Tibial artery (tissue), 4 donors: ENCODE data around the gene FKTN.

Experiments
- DNase-seq, 2 donors: peaks; one replicate each; pipeline ENCODE4 v3.0.0-alpha.2; 2019
- H3K27ac ChIP-seq, 2 donors: fragments of 200-600 bp; sonication (generic) in 1 of 2; 1 replicate in 1 of 2; 2 replicates in 1 of 2; pipeline ENCODE4 v1.5.1; 2018 to 2019; ENCODE audit warnings: mild to moderate bottlenecking in 1 of 2
- H3K27me3 ChIP-seq, 2 donors: fragments of 200-600 bp; sonication (generic) in 1 of 2; one replicate each; pipeline versions ENCODE4 v1.5.1 to v1.6.0; 2016 to 2019
- H3K36me3 ChIP-seq, 3 donors: fragments of 200-600 bp; sonication (generic) in 2 of 3; one replicate each; pipeline ENCODE4 v1.5.1; 2016 to 2019; ENCODE audit warnings: mild to moderate bottlenecking in 2 of 3
- H3K4me1 ChIP-seq, 4 donors: fragments of 200-600 bp; sonication (generic) in 2 of 4; 1 replicate in 3 of 4; 2 replicates in 1 of 4; pipeline ENCODE4 v1.5.1; 2016 to 2019
- H3K4me3 ChIP-seq, 2 donors: fragments of 200-600 bp; sonication (generic) in 1 of 2; 1 replicate in 1 of 2; 2 replicates in 1 of 2; pipeline ENCODE4 v1.5.1; 2018 to 2019; ENCODE audit warnings: mild to moderate bottlenecking in 2 of 2
- H3K9me3 ChIP-seq, 3 donors: fragments of 200-600 bp; sonication (generic) in 1 of 3; one replicate each; pipeline ENCODE4 v1.5.1; 2016 to 2019
- CTCF ChIP-seq, 2 experiments: fragments of 200-600 bp in 1 of 2; fragments of 450-650 bp in 1 of 2; IDR thresholded peaks; one replicate each; pipeline ENCODE4 v1.5.1; 2017 to 2019; ENCODE audit warnings: antibody characterized with exemption in 2 of 2, mild to moderate bottlenecking in 1 of 2, moderate library complexity in 1 of 2
- intact Hi-C: fragments of 100-400 bp; cut with DNase I; formaldehyde crosslinking; loops from one replicate; pipeline ENCODE4 v1.15.0; 2023; ENCODE audit warnings: low total_unique reads

The FKTN gene

GRCh38 chr9:105531530-105531929, 26.4 kb upstream of the FKTN start:
- DNase-seq, result no peak
- TF ChIP-seq CTCF (IDR thresholded peaks at IDR 0.05), result no peak
- intact Hi-C loops, result no loop called here
- peaks cover 0 to 4% (median 0%) of the 10 kb centered on the region in 3 donors for H3K36me3 ChIP-seq
- H3K4me1 ChIP-seq, result peaks cover 0 to 5% (median 0%) of the 10 kb centered on the region in 4 donors
- peaks cover 0 to 6% (median 0%) of the 10 kb centered on the region in 3 donors for H3K9me3 ChIP-seq
- no peaks in the 10 kb centered on the region for H3K27me3 ChIP-seq
- H3K4me3 ChIP-seq, result no peak overlapping the region
- H3K27ac ChIP-seq, result no peak overlapping the region

- H3K9me3 ChIP-seq, result no peaks in the 10 kb centered on the region
- no peaks in the 10 kb centered on the region for H3K27me3 ChIP-seq
- intact Hi-C loops, result no loop called here
- peaks cover 0 to 4% (median 0%) of the 10 kb centered on the region in 3 donors for H3K36me3 ChIP-seq
- no peak overlapping the region for H3K27ac ChIP-seq
- TF ChIP-seq CTCF (IDR thresholded peaks at IDR 0.05), result no peak
- DNase-seq, result no peak
- no peak overlapping the region for H3K4me3 ChIP-seq
- H3K4me1 ChIP-seq, result no peaks in the 10 kb centered on the region
Measured at GRCh38 chr9:105535920-105536668, 21.8 kb upstream of the FKTN start.

- TF ChIP-seq CTCF (IDR thresholded peaks at IDR 0.05), result no peak
- H3K4me3 ChIP-seq, result no peak overlapping the region
- intact Hi-C loops, result no loop called here
- H3K27ac ChIP-seq, result no peak overlapping the region
- DNase-seq, result no peak
- H3K27me3 ChIP-seq, result no peaks in the 10 kb centered on the region
- peaks cover 0 to 4% (median 0%) of the 10 kb centered on the region in 3 donors for H3K36me3 ChIP-seq
- no peaks in the 10 kb centered on the region for H3K4me1 ChIP-seq
- no peaks in the 10 kb centered on the region for H3K9me3 ChIP-seq
Measured at GRCh38 chr9:105539452-105539851, 18.5 kb upstream of the FKTN start.

GRCh38 chr9:105541838-105542237, 16.1 kb upstream of the FKTN start:
- intact Hi-C loops, result no loop called here
- no peak for DNase-seq
- Histone ChIP-seq H3K27ac (no peak overlapping the region), H3K9me3 (no peaks in the 10 kb centered on the region), H3K4me3 (no peak overlapping the region), H3K27me3 (no peaks in the 10 kb centered on the region), H3K4me1 (no peaks in the 10 kb centered on the region), H3K36me3 (no peaks in the 10 kb centered on the region)
- TF ChIP-seq CTCF (IDR thresholded peaks at IDR 0.05), result no peak

GRCh38 chr9:105554042-105554441, 3.9 kb upstream of the FKTN start:
- H3K4me1 ChIP-seq, result peaks cover 0 to 11% (median 5%) of the 10 kb centered on the region in 4 donors
- no peak overlapping the region for H3K27ac ChIP-seq
- intact Hi-C loops, result no loop called here
- no peak overlapping the region for H3K4me3 ChIP-seq
- no peak for TF ChIP-seq CTCF (IDR thresholded peaks at IDR 0.05)
- H3K36me3 ChIP-seq, result no peaks in the 10 kb centered on the region
- H3K9me3 ChIP-seq, result no peaks in the 10 kb centered on the region
- DNase-seq, result no peak
- H3K27me3 ChIP-seq, result no peaks in the 10 kb centered on the region
